Transverse colon (tissue), 4 donors: ENCODE data around the gene RPA1. TPM values are rescaled to one million over a fixed set of nuclear protein-coding genes. Genes with fewer than 3 reads are reported as not detected.

ENCODE experiments used
- DNase-seq: peaks from one replicate; pipeline ENCODE4 v3.0.0-alpha.2; 2019
- H3K27ac ChIP-seq, 4 donors: fragments of 200-600 bp; sonication (generic); 2 replicates each; pipeline ENCODE4 v1.5.1; 2016 to 2018; ENCODE audit warnings: inconsistent platforms in 4 of 4
- H3K27me3 ChIP-seq: fragments of 200-600 bp; sonication (generic); 2 replicates; pipeline ENCODE4 v1.5.1; 2017; ENCODE audit warnings: inconsistent platforms
- H3K36me3 ChIP-seq, 4 donors: fragments of 200-600 bp; sonication (generic); 2 replicates each; pipeline ENCODE4 v1.5.1; 2017 to 2019; ENCODE audit warnings: inconsistent platforms in 4 of 4
- H3K4me1 ChIP-seq, 4 donors: fragments of 200-600 bp; sonication (generic); 2 replicates each; pipeline ENCODE4 v1.5.1; 2017 to 2020; ENCODE audit warnings: inconsistent platforms in 4 of 4
- H3K4me3 ChIP-seq, 4 donors: fragments of 200-600 bp; sonication (generic); 1 replicate in 1 of 4; 2 replicates in 3 of 4; pipeline versions ENCODE4 v1.5.1 to v1.6.1; 2017 to 2019; ENCODE audit warnings: inconsistent platforms in 4 of 4
- H3K9me3 ChIP-seq, 2 donors: fragments of 200-600 bp; sonication (generic); 2 replicates each; pipeline ENCODE4 v1.5.1; 2017 to 2019; ENCODE audit warnings: inconsistent platforms in 2 of 2
- CTCF ChIP-seq, 5 experiments: fragments of 200-600 bp in 3 of 5; fragments of 450-650 bp in 2 of 5; sonication (generic) in 3 of 5; IDR thresholded peaks; 1 replicate in 2 of 5; 2 replicates in 3 of 5; pipeline ENCODE4 v1.5.1; 2016 to 2017; ENCODE audit warnings: antibody characterized with exemption in 5 of 5, inconsistent platforms in 3 of 5, mild to moderate bottlenecking in 2 of 5, moderate library complexity in 1 of 5
- EP300 ChIP-seq: sonication (generic); formaldehyde crosslinking; IDR thresholded peaks from one replicate; pipeline ENCODE4 v1.6.1; 2017; ENCODE audit warnings: antibody characterized with exemption, low read depth
- POLR2A ChIP-seq: fragments of 450-650 bp; IDR thresholded peaks from one replicate; pipeline ENCODE4 v1.6.1; 2016; ENCODE audit warnings: antibody characterized with exemption, mild to moderate bottlenecking, moderate library complexity
- POLR2AphosphoS5 ChIP-seq, 3 donors: sonication (generic); formaldehyde crosslinking; IDR thresholded peaks; one replicate each; pipeline ENCODE4 v1.6.1; 2016; ENCODE audit warnings: antibody characterized with exemption in 3 of 3
- WGBS, 2 donors: methylation state at CpG; one replicate each; pipeline ENCODE4 v1.1.5; 2018; ENCODE audit warnings: low coverage in 1 of 2; 5-methylcytosine and 5-hydroxymethylcytosine counted together
- in situ Hi-C, 4 donors: fragments of 200-750 bp; cut with MboI; loops; one replicate each; pipeline versions ENCODE4 v1.15.0 to v1.15.1; 2017; ENCODE audit warnings: low sequenced_read_pairs in 3 of 4, low pct_ligation_motif_present in 1 of 4, low pct_unique_long_range_greater_than_20kb in 1 of 4
- intact Hi-C: fragments of 100-400 bp; cut with DNase I; formaldehyde crosslinking; loops from one replicate; pipeline ENCODE4 v1.15.1; 2023; ENCODE audit warnings: low total_unique reads
- total RNA-seq, 4 donors: library from RNA; depleted of rRNA; stranded (reverse); fragments of >200 nt; gene quantifications; one replicate each; pipeline ENCODE4 v1.1.0, GENCODE V29; 2016

Gene RPA1
- total RNA-seq, 4 donors from 2014 or later: 6.4 to 160 (median 23.9) TPM

- H3K9me3 ChIP-seq: no peaks in the 10 kb centered on the region
- no peak overlapping the region for H3K4me3 ChIP-seq
- no peak for DNase-seq
- H3K36me3 ChIP-seq: no peaks in the 10 kb centered on the region
- H3K27me3 ChIP-seq: peaks cover 38% of the 10 kb centered on the region
- 89 to 94% methylated on average over 5 to 29 of the region's 29 CpGs for whole genome bisulfite sequencing, 2 donors
- TF ChIP-seq POLR2AphosphoS5 (IDR thresholded peaks at IDR 0.05): no peak
- TF ChIP-seq CTCF (IDR thresholded peaks at IDR 0.05): no peak
- no peak for TF ChIP-seq EP300
- no peak for TF ChIP-seq POLR2A
- in situ Hi-C loops (loop anchor here in 2 of 4 donors (10.0 kb wide), 1 partner anchor 96 kb away; no protein-coding TSS in a partner anchor), intact Hi-C loops (no loop called here)
- H3K4me1 ChIP-seq: no peaks in the 10 kb centered on the region
- no peak overlapping the region for H3K27ac ChIP-seq
Observed at GRCh38 chr17:1918346-1919162, 88.7 kb downstream of the RPA1 start.

- Histone ChIP-seq H3K27ac (no peak overlapping the region), H3K27me3 (peaks cover 32% of the 10 kb centered on the region), H3K4me1 (no peaks in the 10 kb centered on the region), H3K4me3 (no peak overlapping the region), H3K36me3 (no peaks in the 10 kb centered on the region), H3K9me3 (no peaks in the 10 kb centered on the region)
- 70 to 75% methylated on average over 2 to 13 of the region's 13 CpGs for WGBS, 2 donors
- TF ChIP-seq CTCF (IDR thresholded peaks at IDR 0.05): no peak
- intact Hi-C loops: no loop called here
- DNase-seq: no peak
- in situ Hi-C loops: loop anchor here in 2 of 4 donors (10.0 kb wide), 1 partner anchor 96 kb away; no protein-coding TSS in a partner anchor
Observed at GRCh38 chr17:1919201-1919600, 89.4 kb downstream of the RPA1 start.

- no peaks in the 10 kb centered on the region for H3K4me1 ChIP-seq
- H3K9me3 ChIP-seq: no peaks in the 10 kb centered on the region
- intact Hi-C loops (no loop called here), in situ Hi-C loops (no loop called here)
- no peak overlapping the region for H3K27ac ChIP-seq
- peaks cover 16% of the 10 kb centered on the region for H3K27me3 ChIP-seq
- 80 to 90% methylated on average over 1 to 19 of the region's 19 CpGs for WGBS, 2 donors
- no peaks in the 10 kb centered on the region for H3K36me3 ChIP-seq
- DNase-seq: no peak
- TF ChIP-seq CTCF (IDR thresholded peaks at IDR 0.05): no peak
- TF ChIP-seq EP300: no peak
- TF ChIP-seq POLR2AphosphoS5 (IDR thresholded peaks at IDR 0.05): no peak
- TF ChIP-seq POLR2A: no peak
- H3K4me3 ChIP-seq: no peak overlapping the region
Observed at GRCh38 chr17:1920948-1921351, 91.1 kb downstream of the RPA1 start.

- in situ Hi-C loops (no loop called here), intact Hi-C loops (no loop called here)
- H3K27me3 ChIP-seq: peaks cover 22% of the 10 kb centered on the region
- no peak for TF ChIP-seq EP300
- no peak for TF ChIP-seq CTCF (IDR thresholded peaks at IDR 0.05)
- no peak for TF ChIP-seq POLR2AphosphoS5 (IDR thresholded peaks at IDR 0.05)
- no peak for TF ChIP-seq POLR2A
- no peak overlapping the region for H3K27ac ChIP-seq
- H3K9me3 ChIP-seq: no peaks in the 10 kb centered on the region
- no peaks in the 10 kb centered on the region for H3K36me3 ChIP-seq
- DNase-seq: no peak
- H3K4me3 ChIP-seq: no peak overlapping the region
- WGBS, 2 donors: 76 to 80% methylated on average over 3 to 12 of the region's 12 CpGs
- H3K4me1 ChIP-seq: peaks cover 0 to 10% (median 8%) of the 10 kb centered on the region in 4 donors
Observed at GRCh38 chr17:1928976-1929375, 99.2 kb downstream of the RPA1 start.
